ENCODE results near the gene DPP7.
A peak's percentile ranks its signal among the peaks of the same experiment; 100 is the strongest.
"Not testable (repeated sequence)": the region's sequence is repeated elsewhere in the genome, so short reads cannot be mapped to it uniquely, and the experiment has no call there.

Gene DPP7

GRCh38 chr9:137128862-137129455 is 14.4 kb upstream of the DPP7 start:
- peak; percentile 59 for DNase-seq

DNA sequence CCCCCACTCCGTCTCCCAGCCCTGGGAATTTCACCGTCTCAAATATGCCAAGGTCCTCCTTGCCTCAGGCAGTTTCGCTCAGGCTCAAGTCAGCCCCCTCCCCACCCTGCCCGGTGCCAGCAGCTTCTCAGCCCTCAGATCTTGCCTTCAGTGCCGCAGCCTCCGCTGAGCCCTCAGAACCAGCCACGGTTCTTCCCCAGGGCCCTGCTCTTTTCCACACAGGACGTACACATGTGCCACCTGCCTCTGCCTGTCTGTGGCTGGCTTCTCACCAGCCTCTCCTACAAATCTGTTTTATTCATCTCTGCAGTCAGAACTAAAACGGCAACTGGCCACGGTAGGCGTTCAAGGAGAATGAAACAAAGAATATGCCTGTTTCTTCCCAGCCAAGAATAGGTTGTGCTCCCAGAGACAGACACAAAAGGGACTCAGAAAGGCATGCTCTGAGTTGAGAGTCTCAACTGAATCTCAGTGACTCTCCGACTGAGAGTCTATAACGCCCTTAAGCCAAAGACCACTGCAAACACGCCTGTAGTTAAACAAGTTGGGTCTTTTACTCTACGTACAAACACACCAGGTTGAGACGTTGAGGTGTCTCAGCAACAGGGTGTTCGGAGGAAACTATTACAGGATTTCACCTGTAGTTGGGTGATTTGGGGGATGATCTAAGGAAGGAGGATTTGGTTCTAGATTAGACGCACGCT is 13.8 kb upstream of the DPP7 start:
- no peak for DNase-seq

GRCh38 chr9:137127301-137128157 is 13.0 kb upstream of the DPP7 start:
- no peak for DNase-seq

GRCh38 chr9:137126786-137127185 is 12.3 kb upstream of the DPP7 start:
- no peak for DNase-seq

GRCh38 chr9:137123952-137124462 is 9.5 kb upstream of the DPP7 start:
- not testable (repeated sequence) for DNase-seq

- DNase-seq = no peak
Measured at GRCh38 chr9:137123468-137123837, 8.9 kb upstream of the DPP7 start.

DNA sequence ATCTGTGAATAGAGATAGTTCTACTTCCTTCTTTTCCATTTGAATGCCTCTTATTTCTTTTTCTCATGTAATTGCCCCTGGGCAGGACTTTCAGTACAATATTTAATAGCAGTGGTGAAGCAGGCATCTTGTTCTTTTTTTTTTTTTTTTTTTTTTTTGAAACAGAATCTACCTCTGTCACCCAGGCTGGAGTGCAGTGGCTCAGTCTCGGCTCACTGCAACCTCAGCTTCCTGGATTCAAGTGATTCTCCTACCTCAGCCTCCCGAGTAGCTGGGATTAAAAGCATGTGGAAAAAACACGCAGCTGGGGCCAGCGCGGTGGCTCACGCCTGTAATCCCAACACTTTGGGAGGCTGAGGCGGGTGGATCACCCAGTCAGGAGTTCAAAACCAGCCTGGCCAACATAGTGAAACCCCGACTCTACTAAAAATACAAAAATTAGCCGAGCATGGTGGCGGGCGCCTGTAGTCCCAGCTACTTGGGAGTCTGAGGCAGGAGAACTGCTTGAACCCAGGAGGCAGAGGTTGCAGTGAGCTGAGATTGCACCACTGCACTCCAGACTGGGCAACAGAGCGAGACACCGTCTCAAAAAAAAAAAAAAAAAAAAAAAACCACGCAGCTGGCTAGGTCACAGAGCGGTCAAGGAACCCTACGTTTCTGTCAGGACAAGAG is 8.4 kb upstream of the DPP7 start:
- not testable (repeated sequence) for DNase-seq

DNA sequence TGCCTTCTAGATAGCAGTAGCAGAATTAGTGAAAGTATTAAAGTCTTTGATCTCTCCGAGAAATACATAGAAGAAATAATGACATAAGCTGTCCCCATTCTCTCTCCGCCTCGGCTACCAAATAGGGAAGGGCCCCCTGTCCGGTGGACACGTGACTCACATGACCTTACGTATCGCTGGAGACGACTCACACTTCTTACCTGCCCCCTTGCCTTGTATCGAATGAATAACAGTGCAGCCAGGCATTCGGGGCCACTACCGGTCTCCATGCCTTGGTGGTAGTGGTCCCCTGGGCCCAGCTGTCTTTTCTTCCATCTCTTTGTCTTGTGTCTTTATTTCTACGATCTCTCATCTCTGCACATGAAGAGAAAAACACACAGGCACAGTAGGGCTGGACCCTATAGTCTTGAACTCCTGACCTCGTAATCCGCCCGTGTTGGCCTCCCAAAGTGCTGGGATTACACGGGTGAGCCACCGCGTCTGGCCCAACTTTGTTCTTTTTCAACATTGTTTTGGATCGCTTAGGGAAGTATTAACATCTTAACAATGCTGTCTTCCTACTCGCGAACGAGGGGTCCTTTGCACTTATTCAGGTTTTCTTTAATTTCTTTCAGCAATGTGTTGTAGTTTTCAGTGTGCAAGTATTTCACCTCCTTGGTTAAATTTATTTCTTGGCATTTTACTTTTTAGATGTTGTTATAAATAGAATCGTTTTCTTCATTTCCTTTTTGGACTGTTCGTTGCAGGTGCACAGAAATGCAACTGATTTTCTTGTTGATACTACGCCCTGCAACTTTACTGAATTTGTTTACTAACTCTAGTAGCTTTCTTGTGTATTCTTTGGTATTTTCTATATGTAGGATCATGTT is 7.6 kb upstream of the DPP7 start:
- DNase-seq = peak; percentile 16

DNA sequence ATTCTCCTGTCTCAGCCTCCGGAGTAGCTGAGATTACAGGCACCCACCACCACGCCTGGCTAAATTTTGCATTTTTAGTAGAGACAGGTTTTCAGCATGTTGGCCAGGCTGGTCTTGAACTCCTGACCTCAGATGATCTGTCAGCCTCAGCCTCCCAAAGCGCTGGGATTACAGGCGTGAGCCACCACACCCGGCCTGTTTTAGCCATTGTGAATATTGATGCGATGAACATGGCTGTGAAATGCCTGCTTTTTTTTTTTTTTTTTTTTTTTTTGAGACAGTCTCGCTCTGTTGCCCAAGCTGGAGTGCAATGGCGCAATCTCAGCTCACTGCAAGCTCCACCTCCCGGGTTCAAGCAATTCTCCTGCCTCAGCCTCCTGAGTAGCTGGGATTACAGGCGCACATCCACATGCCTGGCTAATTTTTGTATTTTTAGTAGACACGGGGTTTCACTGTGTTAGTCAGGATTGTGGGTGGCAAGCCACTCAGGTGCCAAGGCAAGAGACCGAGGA is 3.6 kb upstream of the DPP7 start:
- not testable (repeated sequence) for DNase-seq

DNA sequence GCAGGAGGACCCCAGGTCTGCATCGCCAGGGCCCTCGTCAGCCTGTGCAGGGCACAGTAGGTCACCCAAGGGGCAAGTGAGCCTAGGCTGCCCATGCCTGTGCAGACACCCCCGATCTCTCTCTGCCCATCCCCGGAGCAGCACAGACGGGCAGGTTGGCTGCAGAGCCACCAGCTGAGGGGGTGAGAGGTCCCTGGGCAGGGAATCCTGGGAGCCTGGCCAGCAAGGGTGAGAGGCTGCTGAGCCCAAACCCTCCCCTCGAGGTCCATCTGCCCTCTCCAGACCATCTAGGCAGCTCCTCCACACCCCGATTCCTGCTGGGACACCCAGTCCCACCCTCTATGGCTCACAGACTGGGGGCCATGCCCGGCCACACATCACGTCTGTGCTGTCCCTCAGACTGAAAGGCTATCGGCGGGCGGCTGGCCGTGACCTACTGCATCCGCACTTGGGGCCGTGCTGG is 2.8 kb upstream of the DPP7 start:
- DNase-seq = no peak

DNA sequence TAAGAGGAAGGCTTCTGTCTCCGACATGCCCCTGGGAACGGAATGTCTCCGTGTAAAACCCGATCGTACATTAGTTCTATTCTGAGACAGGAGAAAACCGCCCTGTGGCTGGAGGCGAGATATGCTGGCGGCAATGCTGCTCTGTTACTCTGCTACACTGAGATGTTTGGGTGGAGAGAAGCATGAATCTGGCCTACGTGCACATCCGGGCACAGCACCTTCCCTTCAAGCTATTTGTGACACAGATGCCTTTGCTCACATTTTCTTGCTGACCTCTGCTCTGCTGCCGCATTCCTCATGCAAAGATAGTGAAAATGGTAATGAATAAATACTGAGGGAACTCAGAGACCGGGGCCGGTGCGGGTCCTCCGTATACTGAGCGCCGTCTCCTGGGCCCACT is 2.2 kb upstream of the DPP7 start:
- DNase-seq = no peak

DNA sequence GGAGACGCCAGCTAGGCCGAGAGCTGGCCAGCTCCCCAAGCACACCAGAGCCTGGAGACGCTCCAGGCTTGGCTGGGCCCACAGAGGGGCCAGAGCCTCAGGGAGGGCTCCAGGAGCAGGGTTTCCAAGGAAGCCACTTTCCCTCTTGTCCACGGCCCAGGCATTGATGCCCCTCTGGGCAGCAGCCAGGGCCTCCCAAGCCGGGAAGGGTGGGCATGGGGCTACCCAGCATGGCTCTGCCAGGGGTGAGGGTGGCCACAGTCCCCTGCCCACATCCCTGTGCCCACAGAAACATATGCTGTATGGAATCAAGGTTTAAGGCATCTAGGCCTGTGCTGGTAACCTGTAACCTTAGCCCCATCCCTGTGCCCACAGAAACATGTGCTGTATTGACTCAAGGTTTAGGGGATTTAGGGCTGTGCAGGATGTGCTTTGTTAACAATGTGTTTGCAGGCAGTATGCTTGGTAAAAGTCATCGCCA is 1.5 kb upstream of the DPP7 start:
- no peak for DNase-seq

DNA sequence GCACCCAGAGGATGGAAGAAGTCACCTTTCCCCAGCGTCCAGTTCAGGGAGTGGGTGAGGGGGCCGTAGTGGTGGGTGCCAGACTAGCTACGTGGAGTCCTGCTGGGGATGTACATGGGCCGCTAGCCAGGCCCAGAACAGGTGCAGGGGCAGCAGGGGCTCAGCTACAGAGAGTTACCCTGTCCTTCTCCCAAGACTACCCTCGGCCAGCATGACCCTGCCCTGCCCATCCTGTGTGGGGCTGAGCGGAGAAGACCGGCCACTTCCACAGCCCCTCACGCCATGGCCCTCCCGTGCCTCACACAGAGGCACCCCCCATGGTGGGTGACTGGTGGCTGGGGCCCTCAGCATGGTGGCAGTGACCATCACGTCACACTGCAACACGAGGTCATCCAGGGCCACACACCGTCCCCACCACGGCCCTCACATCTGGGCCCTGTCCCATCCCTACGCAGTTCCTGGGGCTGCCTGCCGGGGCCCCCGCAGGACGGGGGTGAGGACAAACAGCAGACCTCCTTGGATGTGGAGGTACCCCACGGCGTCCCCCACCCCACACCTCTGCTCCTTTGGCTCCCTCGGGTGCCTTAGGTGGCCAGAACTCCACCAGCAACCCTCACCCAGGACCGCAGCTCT is 977 bp upstream of the DPP7 start:
- DNase-seq = no peak

- DNase-seq = peak; percentile 42
Measured at GRCh38 chr9:137114220-137114612, 317 bp downstream of the DPP7 start.

DNA sequence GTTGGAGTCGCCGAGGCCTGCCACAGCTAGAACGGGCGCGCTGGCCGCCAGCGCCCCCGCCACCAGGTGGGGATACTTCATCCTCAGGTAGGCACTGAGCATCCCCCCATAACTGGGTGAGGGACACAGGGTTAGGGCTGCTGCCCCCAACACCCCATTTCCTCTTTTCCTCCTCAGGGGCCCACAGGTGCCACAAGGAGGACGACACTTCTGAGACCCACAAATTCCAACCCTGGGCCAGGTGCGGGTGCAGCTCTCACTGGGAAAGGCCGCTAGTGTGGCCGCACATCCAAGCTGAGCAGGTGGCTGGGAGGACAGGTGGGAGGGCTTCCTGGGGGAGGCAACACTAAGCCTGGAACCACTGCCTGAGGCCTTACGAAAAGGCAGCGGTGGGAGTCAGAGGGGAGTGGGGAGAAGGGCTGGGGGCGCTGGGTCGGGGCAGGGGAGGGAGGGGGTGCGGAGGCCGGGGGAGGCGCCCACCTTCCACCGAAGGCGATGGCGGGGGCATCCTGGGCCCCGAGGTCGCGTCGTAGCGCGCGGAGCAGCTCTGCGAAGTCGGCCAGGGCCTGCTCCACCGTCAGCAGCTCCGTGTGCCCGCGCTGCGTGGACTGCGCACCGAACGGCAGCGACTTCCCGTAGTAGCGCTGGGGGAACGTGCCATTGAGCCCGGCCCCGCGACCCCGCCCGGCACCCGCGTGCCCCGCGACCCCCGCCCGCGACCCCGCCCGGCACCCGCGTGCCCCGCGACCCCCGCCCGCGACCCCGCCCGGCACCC is 961 bp downstream of the DPP7 start:
- peak; percentile 35 for DNase-seq

DNA sequence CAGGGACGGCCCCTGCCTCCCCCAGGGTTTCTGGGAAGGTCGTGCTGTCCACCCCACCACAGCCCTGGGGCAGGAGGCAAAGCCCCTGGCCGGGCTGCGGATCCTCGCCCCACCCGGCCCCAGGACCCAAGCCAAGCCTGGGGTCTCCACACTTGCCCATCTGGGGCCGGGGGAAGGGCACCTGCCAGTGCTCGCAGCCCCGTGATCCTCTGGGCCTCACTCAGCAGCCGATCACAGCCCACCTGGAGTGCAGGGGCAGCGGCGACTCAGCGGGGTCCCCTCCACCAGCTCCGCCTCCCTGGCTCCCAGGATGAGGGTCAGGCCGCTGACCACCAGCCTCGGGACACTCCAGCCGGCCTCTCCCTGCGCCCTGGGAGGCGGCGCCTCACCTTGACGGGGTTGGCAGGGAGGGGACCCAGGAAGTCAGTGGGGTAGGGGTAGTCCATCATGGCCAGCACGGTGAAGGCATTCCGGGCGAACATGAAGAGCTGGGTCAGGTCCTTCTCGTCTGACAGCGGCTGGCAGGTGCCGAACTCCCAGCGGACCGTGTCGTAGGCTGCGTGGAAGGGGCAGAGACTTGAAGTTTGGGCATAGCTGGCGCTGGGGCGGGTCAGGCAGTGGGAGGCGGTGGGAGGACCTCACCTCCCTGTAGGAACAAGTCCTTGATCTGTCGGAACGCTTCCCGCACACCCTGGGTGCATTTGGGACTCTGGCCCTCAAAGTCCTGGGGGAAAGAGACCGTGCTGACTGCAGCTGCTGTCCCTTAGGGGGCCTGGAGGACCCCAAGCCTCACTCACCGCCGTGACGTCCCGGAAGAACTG is 1.8 kb downstream of the DPP7 start:
- no peak for DNase-seq

- DNase-seq = no peak
Measured at GRCh38 chr9:137111788-137112563, 2.6 kb downstream of the DPP7 start.

All from NCI-H82 (cell line).